Stimulated activated naive CD4-positive, alpha-beta T cell (primary cell): ENCODE measurements around the gene TRIM71.
"Not testable (repeated sequence)": the region's sequence is repeated elsewhere in the genome, so short reads cannot be mapped to it uniquely, and the experiment has no call there.

Experiments used
- DNase-seq, 6 experiments: peaks; one replicate each; lab custom pipeline; 2025; lab: John Stamatoyannopoulos, UW

The TRIM71 gene

DNA sequence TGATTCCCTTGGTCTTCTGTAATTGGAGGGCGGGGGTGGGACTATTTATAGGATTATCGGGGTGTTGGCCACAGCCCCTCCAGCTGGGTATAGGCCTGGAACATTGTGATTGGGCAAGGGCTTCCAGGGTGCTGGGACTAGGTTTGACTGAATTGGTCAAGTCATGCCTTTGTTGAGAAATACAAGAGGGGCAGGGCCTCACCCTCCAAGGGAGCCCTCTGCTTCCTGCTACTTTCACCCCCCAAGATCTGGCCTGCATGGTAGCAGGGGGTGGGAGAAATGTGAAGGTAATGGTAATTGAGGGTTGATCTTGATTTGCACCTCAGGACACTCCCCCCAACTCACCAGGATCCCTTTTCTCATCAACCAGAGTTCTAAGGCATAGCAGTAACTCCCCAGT is 25.2 kb downstream of the TRIM71 start:
- no peak for DNase-seq

- DNase-seq: no peak
These were observed 25.9 kb downstream of the TRIM71 start for GRCh38 chr3:32843510-32844321.

DNA sequence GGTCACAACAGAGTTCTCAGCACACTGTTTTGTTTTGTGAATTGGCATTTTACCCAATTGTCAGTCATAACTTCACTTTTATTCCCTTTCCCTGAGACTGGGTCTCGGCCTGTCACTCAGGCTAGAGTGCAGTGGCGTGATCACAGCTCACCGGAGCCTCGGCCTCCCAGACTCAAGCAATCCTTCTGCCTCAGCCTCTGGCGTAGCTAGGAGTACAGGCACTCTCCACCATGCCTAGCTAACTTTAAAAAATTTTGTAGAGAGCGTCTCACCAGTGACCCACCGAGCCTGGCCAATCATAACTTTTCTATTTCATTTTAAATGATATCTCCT is 26.5 kb downstream of the TRIM71 start:
- DNase-seq: no peak

DNA sequence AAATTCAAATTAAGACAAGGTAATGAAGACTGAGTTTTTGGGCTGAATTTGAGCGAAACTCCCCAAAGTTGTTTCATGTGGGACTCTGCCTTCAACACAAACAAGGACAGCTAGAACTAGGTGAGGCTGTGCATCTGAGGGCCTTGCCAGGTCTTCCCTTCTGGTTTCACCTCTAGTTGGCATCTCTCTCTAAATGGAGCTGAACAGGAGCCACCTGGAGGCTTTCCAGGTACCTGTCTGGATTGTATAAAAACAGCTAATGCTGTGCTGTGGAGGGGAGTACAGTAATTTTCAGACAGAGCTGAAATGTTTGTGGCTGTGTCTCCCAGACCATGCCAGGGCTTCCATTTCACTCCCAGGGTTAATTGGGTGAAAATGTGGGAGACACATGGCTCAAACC is 27.1 kb downstream of the TRIM71 start:
- no peak for DNase-seq

DNA sequence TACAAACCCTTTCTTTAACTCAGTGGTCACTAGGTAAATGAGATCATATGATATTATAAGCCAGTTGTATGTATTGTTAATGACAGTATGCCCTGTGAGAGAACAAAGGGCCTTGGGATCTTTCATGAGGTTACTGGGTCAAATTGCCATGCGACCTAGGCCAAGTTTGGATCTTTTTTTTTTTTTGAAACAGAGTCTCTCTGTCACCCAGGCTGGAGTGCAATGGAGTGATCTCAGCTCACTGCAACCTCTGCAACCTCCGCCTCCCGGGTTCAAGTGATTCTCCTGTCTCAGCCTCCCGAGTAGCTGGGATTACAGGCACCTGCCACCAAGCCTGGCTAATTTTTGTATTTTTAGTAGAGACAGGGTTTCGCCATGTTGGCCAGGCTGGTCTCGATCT is 27.7 kb downstream of the TRIM71 start:
- DNase-seq: not testable (repeated sequence)

DNA sequence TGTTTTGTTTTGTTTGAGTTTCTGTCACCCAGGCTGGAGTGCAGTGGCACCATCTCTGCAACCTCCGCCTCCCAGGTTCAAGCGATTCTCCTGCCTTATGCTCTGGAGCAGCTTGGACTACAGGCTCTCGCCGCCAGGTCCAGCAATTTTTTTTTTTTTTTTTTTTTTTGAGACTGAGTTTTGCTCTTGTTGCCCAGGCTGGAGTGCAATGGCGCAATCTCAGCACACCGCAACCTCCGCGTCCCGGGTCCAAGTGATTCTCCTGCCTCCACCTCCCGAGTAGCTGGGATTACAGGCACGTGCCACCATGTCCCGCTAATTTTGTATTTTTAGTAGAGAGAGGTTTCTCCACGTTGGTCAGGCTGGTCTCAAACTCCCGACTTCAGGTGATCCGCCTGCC is 29.2 kb downstream of the TRIM71 start:
- DNase-seq: not testable (repeated sequence)

- no peak for DNase-seq
These were observed 29.7 kb downstream of the TRIM71 start for GRCh38 chr3:32847528-32847927.

DNA sequence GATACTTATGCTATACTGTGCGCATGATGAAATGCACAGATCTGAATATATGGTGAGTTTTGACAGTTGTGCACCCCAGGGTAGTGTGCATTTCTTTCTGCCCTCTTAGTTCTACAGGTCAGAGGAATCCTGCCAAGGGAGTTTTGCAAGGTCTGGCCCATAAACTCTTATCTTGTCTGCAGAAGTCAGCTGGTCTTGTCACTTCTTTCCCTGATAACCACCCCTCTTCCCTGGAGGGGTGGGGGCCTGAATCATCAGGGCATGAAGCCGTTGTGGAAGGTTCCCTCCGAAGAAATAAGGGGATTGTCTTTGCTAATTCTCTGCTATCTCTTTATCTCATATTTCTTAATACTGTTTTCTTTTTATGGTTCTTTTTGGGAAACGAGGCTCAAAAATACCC is 30.4 kb downstream of the TRIM71 start:
- no peak for DNase-seq

DNA sequence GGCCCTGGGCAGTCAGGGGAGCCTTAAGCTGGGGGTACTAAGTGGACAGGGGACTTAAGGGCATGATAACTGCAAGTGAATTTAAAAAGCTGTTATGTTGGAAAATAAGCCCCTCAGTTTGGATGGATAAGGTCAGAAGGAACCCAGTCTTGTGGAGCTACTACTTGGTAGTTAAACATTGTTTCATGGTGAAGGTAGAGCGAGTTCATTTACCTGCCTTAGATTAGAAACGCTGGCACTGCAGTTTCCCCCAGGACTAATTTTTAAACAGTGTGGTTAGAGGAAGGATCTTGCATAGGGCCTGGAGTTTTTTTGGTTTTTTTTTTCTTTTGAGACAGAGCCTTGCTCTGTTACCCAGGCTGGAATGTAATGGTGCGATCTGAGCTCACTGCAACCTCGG is 31.2 kb downstream of the TRIM71 start:
- DNase-seq: no peak

- no peak for DNase-seq
These were observed 32.4 kb downstream of the TRIM71 start for GRCh38 chr3:32850226-32850625.

GRCh38 chr3:32850636-32851035 is 32.8 kb downstream of the TRIM71 start:
- DNase-seq: no peak

- DNase-seq: no peak
These were observed 34.3 kb downstream of the TRIM71 start for GRCh38 chr3:32852146-32852545.

- no peak for DNase-seq
These were observed 37.7 kb downstream of the TRIM71 start for GRCh38 chr3:32855350-32855953.

- no peak for DNase-seq
These were observed 38.6 kb downstream of the TRIM71 start for GRCh38 chr3:32856355-32856889.

DNA sequence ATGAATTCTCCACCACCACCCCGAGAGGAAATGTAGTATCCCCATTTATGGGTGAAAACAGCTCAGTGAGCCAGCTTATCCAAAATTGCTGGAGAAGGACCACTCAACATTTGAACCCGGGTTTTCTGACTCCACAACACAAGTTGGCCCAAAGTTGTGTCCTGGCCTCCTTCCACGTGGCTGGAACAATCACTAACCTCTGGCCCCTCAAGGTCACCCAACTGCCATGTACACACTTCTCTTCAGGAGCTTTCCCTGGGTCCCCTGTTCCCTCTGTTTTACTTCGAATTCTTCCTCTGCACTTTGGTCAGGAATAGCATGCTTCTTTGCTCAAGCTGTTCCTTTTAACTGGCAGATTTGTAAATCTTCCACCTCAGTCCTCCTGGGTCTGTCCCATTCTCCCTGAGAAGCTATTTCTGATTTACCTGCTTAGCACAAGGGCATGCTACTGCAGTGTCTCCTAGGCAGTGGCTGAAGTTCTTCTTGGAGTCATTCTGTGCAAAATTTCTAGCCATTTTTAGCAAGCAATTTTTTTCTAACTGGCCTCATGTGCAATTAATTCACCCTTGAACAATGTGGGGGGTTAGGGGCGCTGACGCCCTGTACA is 39.2 kb downstream of the TRIM71 start:
- DNase-seq: no peak

GRCh38 chr3:32857921-32858320 is 40.1 kb downstream of the TRIM71 start:
- DNase-seq: no peak

DNA sequence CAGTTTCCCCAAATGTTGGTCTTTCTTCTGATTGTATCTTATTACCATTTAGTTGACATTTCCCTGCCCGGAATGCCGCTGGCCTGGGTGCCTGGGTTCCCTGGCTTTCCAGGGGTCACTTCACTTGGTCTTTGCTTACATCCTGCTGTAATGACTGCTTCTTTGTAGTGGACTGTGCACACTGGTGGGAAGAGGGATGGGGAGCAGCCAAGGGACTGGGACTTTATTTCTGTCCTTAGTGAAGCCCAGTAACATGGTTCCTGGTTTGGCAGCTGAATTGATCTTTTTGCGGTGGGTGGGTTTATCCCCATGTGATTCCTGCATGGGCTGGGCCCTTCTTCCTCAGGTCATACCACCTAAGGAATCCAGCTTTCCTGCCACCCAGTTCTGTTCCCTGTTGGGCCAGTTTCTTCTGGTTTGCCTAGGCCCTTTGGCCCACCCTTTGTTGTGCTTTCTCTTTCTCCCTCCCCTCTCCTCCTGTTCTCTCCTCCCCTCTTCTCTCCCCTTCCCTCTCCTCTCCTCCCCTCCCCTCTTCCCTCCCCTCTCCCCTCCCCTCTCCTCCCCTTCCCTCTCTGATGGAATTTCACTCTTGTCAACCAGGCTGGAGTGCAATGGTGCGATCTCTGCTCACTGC is 41.9 kb downstream of the TRIM71 start:
- DNase-seq: no peak

GRCh38 chr3:32860499-32860898 is 42.7 kb downstream of the TRIM71 start:
- DNase-seq: no peak

DNA sequence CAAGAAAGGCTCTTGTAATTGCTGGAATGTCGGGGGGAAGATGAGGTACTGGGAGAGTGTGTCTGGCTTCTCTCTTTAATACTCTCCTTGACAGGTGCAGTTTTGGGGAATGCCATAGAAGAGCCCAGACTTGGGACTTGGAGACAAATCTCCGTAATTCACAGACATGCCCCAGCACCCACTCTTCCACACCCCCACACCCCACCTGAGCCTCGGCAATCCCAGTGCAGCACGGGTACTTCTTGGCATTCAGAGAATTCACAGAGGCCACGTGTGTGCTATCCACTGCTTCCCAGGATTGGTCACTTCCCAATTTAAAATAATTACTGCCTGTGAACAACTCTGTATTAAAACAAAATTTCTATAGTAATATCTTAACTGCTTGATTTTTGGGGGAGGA is 43.9 kb downstream of the TRIM71 start:
- no peak for DNase-seq

- no peak for DNase-seq
These were observed 44.6 kb downstream of the TRIM71 start for GRCh38 chr3:32862247-32862935.

DNA sequence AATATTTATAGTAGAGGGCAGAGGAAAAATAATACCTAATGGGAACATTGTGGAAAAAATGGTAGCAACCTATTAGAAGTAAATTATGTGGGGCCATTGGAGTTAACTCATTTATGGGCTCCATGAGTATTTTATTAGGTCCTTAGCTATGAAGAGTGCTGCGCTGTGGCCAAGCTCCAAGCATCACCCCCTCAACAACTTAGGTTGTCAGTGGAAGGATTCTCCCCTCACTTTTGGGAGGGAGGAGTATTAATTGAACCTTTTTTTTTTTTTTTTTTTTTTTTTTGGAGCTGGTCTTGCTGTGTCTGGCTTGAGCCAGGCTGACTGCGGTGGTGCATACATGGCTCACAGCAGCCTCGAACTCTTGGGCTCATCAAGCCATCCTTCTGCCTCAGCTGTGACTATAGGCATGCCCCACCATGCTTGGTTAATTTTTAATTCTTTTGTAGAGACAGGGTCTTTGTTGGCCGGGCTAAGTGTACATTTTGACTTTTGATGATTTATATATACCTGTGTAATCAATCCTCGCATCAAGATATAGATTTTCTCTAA is 45.2 kb downstream of the TRIM71 start:
- no peak for DNase-seq

DNA sequence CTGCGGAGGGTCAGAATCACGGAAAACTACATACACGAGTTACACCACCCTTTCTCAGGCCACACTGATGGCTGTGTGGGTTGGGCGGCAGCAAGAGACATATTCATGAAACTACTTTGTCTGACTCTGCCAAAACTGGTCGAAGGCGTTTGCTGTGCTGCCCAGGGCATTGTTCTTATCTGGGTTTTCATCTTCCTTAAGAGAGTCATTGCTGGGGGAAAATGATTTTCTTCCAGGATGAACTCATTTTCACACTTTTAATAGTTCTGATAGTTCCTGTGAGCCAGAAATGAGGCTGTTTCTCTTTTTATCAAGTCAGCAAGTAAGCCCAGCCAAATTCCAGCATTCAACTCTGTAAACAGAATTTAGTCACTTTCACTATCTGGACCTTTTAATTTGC is 47.6 kb downstream of the TRIM71 start:
- no peak for DNase-seq
